Fibroblast of villous mesenchyme (primary cell): Measurements from ENCODE around the gene LYRM4. TPM values are rescaled to one million over a fixed set of nuclear protein-coding genes. Genes with fewer than 3 reads are reported as not detected.
A peak's percentile ranks its signal among the peaks of the same experiment; 100 is the strongest.

ENCODE experiments used
- DNase-seq: peaks from one replicate; pipeline ENCODE4 v3.0.0-alpha.2; 2010; ENCODE audit warnings: low read depth
- H3K4me3 ChIP-seq: 2 replicates; pipeline ENCODE4 v1.5.1; 2011; ENCODE audit warnings: low read depth, mild to moderate bottlenecking, low read length
- total RNA-seq: library from RNA; depleted of rRNA; stranded (reverse); fragments of >200 nt; gene quantifications from 2 replicates; pipeline ENCODE4 v1.2.3, GENCODE V29; 2012
- TF ChIP-seq, protein P1 (sequence below): IDR thresholded peaks from 2 replicates; pipeline ENCODE4 v1.5.1; 2012; ENCODE audit warnings: low read depth, mild to moderate bottlenecking, low read length; ENCODE audit not compliant: insufficient read depth

Gene LYRM4
- total RNA-seq, 1 donor = 13.4 TPM

DNA sequence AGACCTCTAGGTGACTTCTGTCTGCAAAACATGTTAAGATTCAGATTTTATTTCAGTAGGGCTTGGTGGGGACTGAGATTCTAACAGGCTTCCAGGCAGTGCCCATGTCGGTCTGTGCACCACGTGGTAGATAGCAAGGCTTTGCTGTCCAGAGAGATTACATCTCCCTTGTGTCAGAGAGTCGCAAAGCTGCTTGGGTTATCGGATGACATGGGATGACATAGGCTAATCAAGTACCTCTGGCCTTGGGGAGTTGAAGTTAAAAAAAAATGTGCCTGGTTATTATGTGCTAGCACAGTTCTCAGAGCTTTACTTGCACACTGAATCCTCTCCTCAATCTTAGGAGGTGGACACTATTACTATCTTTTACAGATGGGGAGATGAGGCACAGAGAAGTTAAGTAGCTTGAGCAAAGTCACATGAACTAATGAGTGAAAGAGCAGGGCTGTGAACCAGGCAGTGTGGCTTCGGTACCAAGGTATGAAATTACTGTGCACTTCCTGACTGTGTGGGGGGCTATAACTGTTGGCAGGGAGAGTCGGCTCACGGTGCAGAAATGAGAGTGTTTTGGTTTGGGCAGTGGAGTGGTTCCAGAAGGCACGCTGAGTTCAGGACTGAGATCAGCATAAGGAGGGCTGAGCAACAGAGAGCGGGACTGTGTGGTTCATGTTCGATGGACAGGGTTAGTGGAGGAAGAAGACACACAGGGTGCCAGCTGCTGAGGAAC, 41.6 kb upstream of the LYRM4 start:
- H3K4me3 ChIP-seq = no peak overlapping the region
- TF ChIP-seq, protein P1, sequence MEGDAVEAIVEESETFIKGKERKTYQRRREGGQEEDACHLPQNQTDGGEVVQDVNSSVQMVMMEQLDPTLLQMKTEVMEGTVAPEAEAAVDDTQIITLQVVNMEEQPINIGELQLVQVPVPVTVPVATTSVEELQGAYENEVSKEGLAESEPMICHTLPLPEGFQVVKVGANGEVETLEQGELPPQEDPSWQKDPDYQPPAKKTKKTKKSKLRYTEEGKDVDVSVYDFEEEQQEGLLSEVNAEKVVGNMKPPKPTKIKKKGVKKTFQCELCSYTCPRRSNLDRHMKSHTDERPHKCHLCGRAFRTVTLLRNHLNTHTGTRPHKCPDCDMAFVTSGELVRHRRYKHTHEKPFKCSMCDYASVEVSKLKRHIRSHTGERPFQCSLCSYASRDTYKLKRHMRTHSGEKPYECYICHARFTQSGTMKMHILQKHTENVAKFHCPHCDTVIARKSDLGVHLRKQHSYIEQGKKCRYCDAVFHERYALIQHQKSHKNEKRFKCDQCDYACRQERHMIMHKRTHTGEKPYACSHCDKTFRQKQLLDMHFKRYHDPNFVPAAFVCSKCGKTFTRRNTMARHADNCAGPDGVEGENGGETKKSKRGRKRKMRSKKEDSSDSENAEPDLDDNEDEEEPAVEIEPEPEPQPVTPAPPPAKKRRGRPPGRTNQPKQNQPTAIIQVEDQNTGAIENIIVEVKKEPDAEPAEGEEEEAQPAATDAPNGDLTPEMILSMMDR = no peak
- DNase-seq = no peak

DNA sequence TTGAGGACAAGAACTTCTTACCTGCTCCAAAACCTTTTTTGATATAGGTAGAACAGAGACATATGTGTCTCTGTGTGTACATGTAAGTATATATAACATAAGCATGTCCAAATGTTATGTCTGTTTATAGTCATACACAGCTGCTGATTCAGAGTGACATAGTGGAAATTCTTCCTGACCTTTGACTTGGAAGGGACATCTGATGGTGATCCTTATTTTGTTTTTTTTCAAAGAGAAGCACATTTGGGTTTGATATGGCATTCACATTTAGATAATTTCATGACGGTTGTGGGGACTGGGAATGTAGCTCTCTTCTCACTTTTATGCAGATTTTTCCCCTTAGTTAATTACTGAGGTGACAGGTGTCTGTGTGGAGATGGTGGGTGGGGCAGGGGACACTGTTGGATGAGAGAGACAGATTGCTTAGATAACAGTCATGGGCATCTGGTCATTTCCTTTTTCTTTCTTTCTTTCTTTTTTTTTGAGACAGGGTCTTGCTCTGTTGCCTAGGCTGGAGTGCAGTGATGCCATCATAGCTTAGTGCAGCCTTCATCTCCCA, 39.5 kb upstream of the LYRM4 start:
- DNase-seq = no peak
- TF ChIP-seq, protein P1 = no peak
- H3K4me3 ChIP-seq = no peak overlapping the region

- DNase-seq = no peak
- TF ChIP-seq, protein P1 = no peak
- no peak overlapping the region for H3K4me3 ChIP-seq
These were observed 34.9 kb upstream of the LYRM4 start for GRCh38 chr6:5295623-5296022.

GRCh38 chr6:5294392-5295211, 33.9 kb upstream of the LYRM4 start:
- H3K4me3 ChIP-seq = no peak overlapping the region
- TF ChIP-seq, protein P1 = no peak
- DNase-seq = no peak

DNA sequence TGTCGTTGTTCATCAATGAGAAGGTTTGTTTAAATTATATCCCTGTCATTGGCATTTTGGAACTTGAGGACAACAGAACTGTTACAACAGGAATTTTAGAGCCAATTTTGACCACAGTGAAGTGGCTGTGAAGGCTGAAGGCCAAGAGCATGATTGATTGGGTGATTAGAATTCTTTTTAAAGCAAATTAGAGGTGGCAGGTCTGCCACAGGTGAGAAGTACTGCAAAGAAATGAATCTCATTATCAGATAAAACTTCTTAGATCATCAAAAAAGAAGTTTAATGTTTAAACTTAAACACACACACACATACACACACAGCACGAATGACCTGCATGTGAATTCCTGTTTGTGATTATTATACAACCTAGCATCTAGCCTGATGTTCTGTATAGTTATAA, 32.9 kb upstream of the LYRM4 start:
- DNase-seq = no peak
- H3K4me3 ChIP-seq = no peak overlapping the region
- TF ChIP-seq, protein P1 = no peak

DNA sequence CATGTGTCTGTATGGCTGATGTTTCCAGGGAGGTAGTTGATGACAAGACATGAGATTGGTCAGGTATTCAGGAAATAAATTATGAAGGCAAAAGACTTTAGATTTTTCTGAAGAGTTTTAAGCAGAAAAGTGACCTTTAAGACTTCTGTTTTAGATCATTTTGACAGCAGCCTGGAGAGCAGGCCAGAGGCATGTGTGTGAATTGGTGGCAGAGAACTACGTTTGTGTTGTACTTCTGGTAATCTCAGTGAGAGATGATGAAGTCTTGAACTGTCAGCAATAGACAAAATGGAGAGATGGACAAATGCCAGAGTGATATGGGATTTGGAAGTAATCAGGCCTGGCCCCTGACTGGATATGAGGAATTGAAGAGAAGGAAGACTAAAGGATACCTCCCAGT, 31.4 kb upstream of the LYRM4 start:
- DNase-seq = peak; percentile 30
- TF ChIP-seq, protein P1 = no peak
- no peak overlapping the region for H3K4me3 ChIP-seq
